H1 (cell line): ENCODE measurements around the gene CEP83.

Experiments used
- ATF2 ChIP-seq: IDR thresholded peaks from 2 replicates; pipeline ENCODE4 v1.6.1; 2012; ENCODE audit warnings: low read length, inconsistent platforms
- CREB1 ChIP-seq: IDR thresholded peaks from 2 replicates; pipeline ENCODE4 v1.6.1; 2012; ENCODE audit warnings: inconsistent platforms
- POLR2A ChIP-seq, 2 experiments: IDR thresholded peaks; 1 replicate in 1 of 2; 2 replicates in 1 of 2; pipeline ENCODE4 v1.6.1; 2011; ENCODE audit warnings: low read depth in 2 of 2, low read length in 2 of 2, mild to moderate bottlenecking in 2 of 2; ENCODE audit errors: control extremely low read depth in 1 of 2
- POU5F1 ChIP-seq: IDR thresholded peaks from 2 replicates; pipeline ENCODE4 v1.6.1; 2011; ENCODE audit warnings: low read depth, mild to moderate bottlenecking, low read length, moderate library complexity
- RAD21 ChIP-seq, 2 experiments: IDR thresholded peaks in 1 of 2; conservative IDR thresholded peaks in 1 of 2; 2 replicates each; pipeline ENCODE4 v1.6.1; 2011; ENCODE audit warnings: low read depth in 2 of 2, low read length in 2 of 2, improper control_type of control experiment in 1 of 2, inconsistent platforms in 1 of 2, mild to moderate bottlenecking in 1 of 2, moderate library complexity in 1 of 2
- RFX5 ChIP-seq: IDR thresholded peaks from 2 replicates; pipeline ENCODE4 v1.6.1; 2011; ENCODE audit warnings: low read depth, low read length, improper control_type of control experiment, borderline replicate concordance
- TF ChIP-seq, protein P1 (sequence below), 3 experiments: IDR thresholded peaks; 1 replicate in 2 of 3; 2 replicates in 1 of 3; pipeline versions ENCODE4 v1.5.1 to v1.6.1; 2011; ENCODE audit warnings: low read length in 3 of 3, mild to moderate bottlenecking in 3 of 3, inconsistent platforms in 2 of 3, low read depth in 1 of 3, moderate library complexity in 1 of 3; ENCODE audit not compliant: insufficient read depth in 1 of 3; ENCODE audit errors: control extremely low read depth in 1 of 3

- TF ChIP-seq, protein P1, sequence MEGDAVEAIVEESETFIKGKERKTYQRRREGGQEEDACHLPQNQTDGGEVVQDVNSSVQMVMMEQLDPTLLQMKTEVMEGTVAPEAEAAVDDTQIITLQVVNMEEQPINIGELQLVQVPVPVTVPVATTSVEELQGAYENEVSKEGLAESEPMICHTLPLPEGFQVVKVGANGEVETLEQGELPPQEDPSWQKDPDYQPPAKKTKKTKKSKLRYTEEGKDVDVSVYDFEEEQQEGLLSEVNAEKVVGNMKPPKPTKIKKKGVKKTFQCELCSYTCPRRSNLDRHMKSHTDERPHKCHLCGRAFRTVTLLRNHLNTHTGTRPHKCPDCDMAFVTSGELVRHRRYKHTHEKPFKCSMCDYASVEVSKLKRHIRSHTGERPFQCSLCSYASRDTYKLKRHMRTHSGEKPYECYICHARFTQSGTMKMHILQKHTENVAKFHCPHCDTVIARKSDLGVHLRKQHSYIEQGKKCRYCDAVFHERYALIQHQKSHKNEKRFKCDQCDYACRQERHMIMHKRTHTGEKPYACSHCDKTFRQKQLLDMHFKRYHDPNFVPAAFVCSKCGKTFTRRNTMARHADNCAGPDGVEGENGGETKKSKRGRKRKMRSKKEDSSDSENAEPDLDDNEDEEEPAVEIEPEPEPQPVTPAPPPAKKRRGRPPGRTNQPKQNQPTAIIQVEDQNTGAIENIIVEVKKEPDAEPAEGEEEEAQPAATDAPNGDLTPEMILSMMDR (IDR thresholded peaks at IDR 0.05; ENCODE audit: control extremely low read depth in 1 of 3, insufficient read depth in 1 of 3, low read depth in 1 of 3, low read length in 3 of 3), result no peak
- TF ChIP-seq POLR2A (IDR thresholded peaks at IDR 0.05; ENCODE audit: control extremely low read depth in 1 of 2, low read depth in 2 of 2, low read length in 2 of 2) (no peak), ATF2 (no peak), RAD21 (IDR thresholded peaks at IDR 0.05 in 1 of 2, conservative IDR thresholded peaks at IDR 0.05 in 1 of 2; ENCODE audit: low read depth in 2 of 2, low read length in 2 of 2) (no peak), RFX5 (no peak), POU5F1 (no peak), CREB1 (no peak)
These were observed 141.5 kb downstream of the CEP83 start for GRCh38 chr12:94318181-94318580.
